GM21737 (cell line): ENCODE measurements around the gene WFDC12.
"Not testable (repeated sequence)": the region's sequence is repeated elsewhere in the genome, so short reads cannot be mapped to it uniquely, and the experiment has no call there.

Source experiments
- ATAC-seq: cut with Tn5 transposase; IDR thresholded peaks from one replicate; pipeline ENCODE4 v1.9.1; 2021; ENCODE audit warnings: mild to moderate bottlenecking, moderate library complexity; ENCODE audit not compliant: unreplicated experiment

Gene WFDC12

GRCh38 chr20:45124365-45124764 is at the start of gene WFDC12:
Gene WFDC12, minus strand, starts transcription at chr20:45124465. Its CDS starts 18 bp downstream, at chr20:45124447.
- no peak for ATAC-seq

- no peak for ATAC-seq
Measured at GRCh38 chr20:45173522-45173921, 49.3 kb upstream of the WFDC12 start.

- ATAC-seq: no peak
Measured at GRCh38 chr20:45164906-45165305, 40.6 kb upstream of the WFDC12 start.

GRCh38 chr20:45163083-45163803 is 39.0 kb upstream of the WFDC12 start:
- ATAC-seq: no peak

GRCh38 chr20:45157962-45158361 is 33.7 kb upstream of the WFDC12 start:
- ATAC-seq: no peak

GRCh38 chr20:45156713-45157112 is 32.4 kb upstream of the WFDC12 start:
- no peak for ATAC-seq

- ATAC-seq: not testable (repeated sequence)
Measured at GRCh38 chr20:45154794-45155193, 30.5 kb upstream of the WFDC12 start.

- no peak for ATAC-seq
Measured at GRCh38 chr20:45154183-45154582, 29.9 kb upstream of the WFDC12 start.

- no peak for ATAC-seq
Measured at GRCh38 chr20:45153752-45154151, 29.5 kb upstream of the WFDC12 start.

- no peak for ATAC-seq
Measured at GRCh38 chr20:45153147-45153546, 28.9 kb upstream of the WFDC12 start.

GRCh38 chr20:45152405-45152804 is 28.1 kb upstream of the WFDC12 start:
- ATAC-seq: no peak

- no peak for ATAC-seq
Measured at GRCh38 chr20:45149062-45149461, 24.8 kb upstream of the WFDC12 start.

GRCh38 chr20:45140836-45141235 is 16.6 kb upstream of the WFDC12 start:
- ATAC-seq: no peak

GRCh38 chr20:45139733-45140375 is 15.6 kb upstream of the WFDC12 start:
- not testable (repeated sequence) for ATAC-seq

- ATAC-seq: no peak
Measured at GRCh38 chr20:45138561-45139300, 14.5 kb upstream of the WFDC12 start.

- no peak for ATAC-seq
Measured at GRCh38 chr20:45136911-45137310, 12.6 kb upstream of the WFDC12 start.

- no peak for ATAC-seq
Measured at GRCh38 chr20:45128099-45128498, 3.8 kb upstream of the WFDC12 start.

GRCh38 chr20:45121388-45121787 is 2.9 kb downstream of the WFDC12 start:
- no peak for ATAC-seq

GRCh38 chr20:45119556-45120266 is 4.6 kb downstream of the WFDC12 start:
- no peak for ATAC-seq

- no peak for ATAC-seq
Measured at GRCh38 chr20:45118028-45118427, 6.2 kb downstream of the WFDC12 start.

- ATAC-seq: no peak
Measured at GRCh38 chr20:45117581-45117980, 6.7 kb downstream of the WFDC12 start.
